Ascending aorta (tissue), 2 donors: Measurements from ENCODE around the gene RRAGD. TPM values are rescaled to one million over a fixed set of nuclear protein-coding genes. Genes with fewer than 3 reads are reported as not detected.

Experiments used
- DNase-seq, 2 donors: peaks; one replicate each; pipeline ENCODE4 v3.0.0-alpha.2; 2019; ENCODE audit warnings: low spot score in 2 of 2
- H3K27ac ChIP-seq, 2 donors: fragments of 200-600 bp; sonication (generic); one replicate each; pipeline ENCODE4 v1.5.1; 2016 to 2017; ENCODE audit warnings: mild to moderate bottlenecking in 1 of 2
- H3K27me3 ChIP-seq: fragments of 200-600 bp; sonication (generic); one replicate; pipeline ENCODE4 v1.5.1; 2017
- H3K36me3 ChIP-seq, 2 donors: fragments of 200-600 bp; sonication (generic); one replicate each; pipeline ENCODE4 v1.5.1; 2016
- H3K4me1 ChIP-seq, 2 donors: fragments of 200-600 bp; sonication (generic); one replicate each; pipeline ENCODE4 v1.5.1; 2016 to 2017; ENCODE audit warnings: mild to moderate bottlenecking in 1 of 2
- H3K4me3 ChIP-seq, 2 donors: fragments of 200-600 bp; sonication (generic); one replicate each; pipeline ENCODE4 v1.5.1; 2016 to 2017; ENCODE audit warnings: mild to moderate bottlenecking in 1 of 2
- H3K9me3 ChIP-seq, 2 donors: fragments of 200-600 bp; sonication (generic); one replicate each; pipeline ENCODE4 v1.5.1; 2016
- intact Hi-C: fragments of 100-400 bp; cut with DNase I; formaldehyde crosslinking; loops from one replicate; pipeline ENCODE4 v1.15.1; 2023
- total RNA-seq: library from RNA; depleted of rRNA; stranded (reverse); fragments of >200 nt; gene quantifications from one replicate; pipeline ENCODE4 v1.1.0, GENCODE V29; 2016
- TF ChIP-seq, protein P1 (sequence below), 3 experiments: fragments of 200-600 bp in 2 of 3; fragments of 450-650 bp in 1 of 3; sonication (generic) in 2 of 3; IDR thresholded peaks; one replicate each; pipeline ENCODE4 v1.5.1; 2016 to 2019; ENCODE audit warnings: antibody characterized with exemption in 3 of 3, mild to moderate bottlenecking in 1 of 3, moderate library complexity in 1 of 3

RRAGD gene
- total RNA-seq, 1 donor from 2014 or later: 9.2 TPM

DNA sequence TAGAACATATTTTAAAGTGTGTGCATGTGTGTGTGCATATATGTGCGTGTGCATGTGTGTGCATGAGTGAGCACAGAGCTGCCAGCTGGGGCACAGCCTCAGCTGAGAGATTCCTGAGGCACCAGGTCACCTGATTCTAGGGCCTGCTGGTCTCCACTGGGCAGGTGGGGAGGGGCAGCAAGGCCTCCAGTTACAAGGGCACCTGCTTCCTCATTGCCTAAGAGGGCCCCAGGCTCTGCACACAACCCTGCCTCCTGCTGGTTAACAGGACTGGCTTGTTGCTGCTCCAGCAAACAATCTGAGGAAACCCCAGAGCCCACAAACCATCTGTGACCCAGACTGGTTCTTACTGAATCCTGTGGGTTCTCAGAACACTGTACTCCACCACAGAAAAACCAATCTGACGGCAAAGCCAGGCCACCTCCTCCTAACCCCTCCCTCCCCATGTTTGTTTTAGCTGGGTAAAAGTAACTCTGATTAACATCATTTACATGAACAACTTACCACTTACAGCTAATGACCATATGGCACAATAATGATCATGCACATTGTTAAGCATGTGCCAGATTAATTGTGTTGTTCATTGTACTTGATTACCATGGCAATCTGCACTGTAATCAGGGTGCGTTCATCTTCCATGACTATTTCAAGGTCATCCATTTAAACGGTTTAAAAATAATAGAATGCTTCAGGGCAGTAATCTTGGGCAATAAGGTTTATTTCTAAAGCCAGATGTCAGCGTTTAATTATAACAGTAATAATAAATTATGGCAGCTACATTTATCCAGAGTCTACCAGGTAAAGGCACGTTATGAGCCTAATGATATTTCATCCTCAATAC, 36.4 kb downstream of the RRAGD start:
- intact Hi-C loops: no loop called here
- Histone ChIP-seq H3K27me3 (no peaks in the 10 kb centered on the region), H3K36me3 (no peaks in the 10 kb centered on the region), H3K4me3 (no peak overlapping the region), H3K4me1 (peaks cover 0 to 5% of the 10 kb centered on the region in 2 donors), H3K9me3 (no peaks in the 10 kb centered on the region), H3K27ac (no peak overlapping the region)
- TF ChIP-seq, protein P1, sequence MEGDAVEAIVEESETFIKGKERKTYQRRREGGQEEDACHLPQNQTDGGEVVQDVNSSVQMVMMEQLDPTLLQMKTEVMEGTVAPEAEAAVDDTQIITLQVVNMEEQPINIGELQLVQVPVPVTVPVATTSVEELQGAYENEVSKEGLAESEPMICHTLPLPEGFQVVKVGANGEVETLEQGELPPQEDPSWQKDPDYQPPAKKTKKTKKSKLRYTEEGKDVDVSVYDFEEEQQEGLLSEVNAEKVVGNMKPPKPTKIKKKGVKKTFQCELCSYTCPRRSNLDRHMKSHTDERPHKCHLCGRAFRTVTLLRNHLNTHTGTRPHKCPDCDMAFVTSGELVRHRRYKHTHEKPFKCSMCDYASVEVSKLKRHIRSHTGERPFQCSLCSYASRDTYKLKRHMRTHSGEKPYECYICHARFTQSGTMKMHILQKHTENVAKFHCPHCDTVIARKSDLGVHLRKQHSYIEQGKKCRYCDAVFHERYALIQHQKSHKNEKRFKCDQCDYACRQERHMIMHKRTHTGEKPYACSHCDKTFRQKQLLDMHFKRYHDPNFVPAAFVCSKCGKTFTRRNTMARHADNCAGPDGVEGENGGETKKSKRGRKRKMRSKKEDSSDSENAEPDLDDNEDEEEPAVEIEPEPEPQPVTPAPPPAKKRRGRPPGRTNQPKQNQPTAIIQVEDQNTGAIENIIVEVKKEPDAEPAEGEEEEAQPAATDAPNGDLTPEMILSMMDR (IDR thresholded peaks at IDR 0.05): no peak
- DNase-seq: no peak

DNA sequence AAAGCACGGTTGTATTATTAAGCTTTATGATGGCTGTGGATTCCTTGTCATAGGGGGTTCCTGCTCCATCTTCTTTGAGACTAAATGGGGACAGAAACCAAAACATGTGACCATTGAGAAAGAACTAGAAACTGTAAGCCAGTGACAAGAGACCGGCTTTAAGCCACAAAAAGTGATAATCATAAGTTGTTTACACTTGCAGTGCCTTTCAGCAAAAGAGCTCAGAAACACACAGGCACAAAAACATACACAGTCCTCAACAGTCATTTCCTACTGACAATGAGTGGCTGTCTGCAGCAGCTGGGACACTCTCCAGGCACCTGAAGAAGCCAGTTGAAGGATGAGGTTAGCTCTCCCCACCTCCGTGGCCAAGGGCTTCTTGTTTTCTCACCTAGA, 39.6 kb downstream of the RRAGD start:
- no peak overlapping the region for H3K27ac ChIP-seq

DNA sequence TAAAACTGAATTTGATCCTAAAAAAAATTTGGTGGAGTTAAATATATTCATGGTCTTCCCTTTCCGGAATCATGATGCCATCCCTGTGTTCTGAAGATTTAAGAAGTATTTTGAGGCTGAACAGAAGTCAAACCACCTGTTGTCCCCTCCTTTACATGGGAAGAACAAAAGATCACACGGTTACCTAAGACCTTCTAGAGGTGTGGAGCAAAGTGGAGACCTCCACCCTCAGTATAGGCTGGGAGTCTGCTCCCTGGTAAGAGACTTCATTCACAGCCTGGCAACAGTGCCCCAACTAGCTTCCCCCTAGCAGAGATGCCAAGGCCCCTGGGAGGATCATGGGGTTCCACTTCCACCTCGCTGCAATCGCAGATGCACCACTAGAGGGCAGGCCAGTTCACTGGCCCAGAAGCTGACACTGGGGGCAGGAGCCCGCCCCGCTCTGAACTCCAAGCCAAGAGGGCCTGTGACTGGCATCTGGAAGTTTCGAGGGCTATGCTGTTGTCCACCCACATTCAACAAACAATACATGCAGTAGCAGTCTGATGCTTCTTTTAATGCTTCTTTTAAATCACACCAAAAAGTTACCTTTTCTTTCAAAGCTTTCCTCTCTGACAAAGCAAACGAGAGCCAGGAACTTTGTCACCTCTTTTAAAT, 40.1 kb downstream of the RRAGD start:
- peak; percentile 18 to 86 for DNase-seq

More for the DNA sequence above, 39.6 kb downstream of the RRAGD start:
- no peaks in the 10 kb centered on the region for H3K9me3 ChIP-seq
- DNase-seq: no peak
- intact Hi-C loops: loop anchor here (2.0 to 5.0 kb wide), 4 partner anchors 38 to 390 kb away; no protein-coding TSS in a partner anchor
- H3K27me3 ChIP-seq: no peaks in the 10 kb centered on the region
- no peak overlapping the region for H3K4me3 ChIP-seq
- TF ChIP-seq, protein P1 (IDR thresholded peaks at IDR 0.05): no peak
- H3K36me3 ChIP-seq: no peaks in the 10 kb centered on the region
- peaks cover 0 to 5% of the 10 kb centered on the region in 2 donors for H3K4me1 ChIP-seq

DNA sequence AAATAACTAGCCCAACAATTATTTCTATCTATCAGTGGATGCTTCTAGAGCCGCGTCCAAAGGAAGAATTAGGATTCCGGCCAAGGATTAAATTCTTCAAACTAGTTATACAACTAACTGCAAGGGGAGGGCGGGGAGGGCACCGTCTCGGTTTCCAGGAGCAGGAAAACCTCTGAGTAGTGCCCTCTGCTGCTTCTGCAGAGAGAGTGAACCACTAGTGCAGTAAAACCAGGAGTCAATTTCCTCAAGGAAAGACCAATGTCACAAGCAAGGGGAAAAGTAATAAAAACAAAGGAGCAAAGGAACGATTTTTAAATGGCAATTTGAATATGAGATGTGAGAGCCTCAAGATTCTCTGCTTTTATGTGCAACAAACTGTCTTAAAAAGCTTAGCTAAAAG, 43.1 kb downstream of the RRAGD start:
- Histone ChIP-seq H3K27ac (no peak overlapping the region), H3K9me3 (no peaks in the 10 kb centered on the region), H3K4me1 (peaks cover 0 to 5% of the 10 kb centered on the region in 2 donors), H3K27me3 (no peaks in the 10 kb centered on the region), H3K36me3 (no peaks in the 10 kb centered on the region), H3K4me3 (no peak overlapping the region)
- intact Hi-C loops: loop anchor here (5.0 kb wide), 2 partner anchors 57 to 268 kb away; partner anchors contain the start of gene LYRM2
- TF ChIP-seq, protein P1 (IDR thresholded peaks at IDR 0.05): peak; percentile 37 to 63 (median 57)
- peak in 1 of 2 donors; percentile 68 for DNase-seq

More for the DNA sequence above, 40.1 kb downstream of the RRAGD start:
- Histone ChIP-seq H3K9me3 (no peaks in the 10 kb centered on the region), H3K27ac (no peak overlapping the region), H3K4me3 (no peak overlapping the region), H3K27me3 (no peaks in the 10 kb centered on the region), H3K4me1 (peaks cover 0 to 5% of the 10 kb centered on the region in 2 donors), H3K36me3 (no peaks in the 10 kb centered on the region)
- intact Hi-C loops: loop anchor here (2.0 to 5.0 kb wide), 4 partner anchors 39 to 390 kb away; no protein-coding TSS in a partner anchor
- TF ChIP-seq, protein P1 (IDR thresholded peaks at IDR 0.05): peak; percentile 82 to 91 (median 82)

DNA sequence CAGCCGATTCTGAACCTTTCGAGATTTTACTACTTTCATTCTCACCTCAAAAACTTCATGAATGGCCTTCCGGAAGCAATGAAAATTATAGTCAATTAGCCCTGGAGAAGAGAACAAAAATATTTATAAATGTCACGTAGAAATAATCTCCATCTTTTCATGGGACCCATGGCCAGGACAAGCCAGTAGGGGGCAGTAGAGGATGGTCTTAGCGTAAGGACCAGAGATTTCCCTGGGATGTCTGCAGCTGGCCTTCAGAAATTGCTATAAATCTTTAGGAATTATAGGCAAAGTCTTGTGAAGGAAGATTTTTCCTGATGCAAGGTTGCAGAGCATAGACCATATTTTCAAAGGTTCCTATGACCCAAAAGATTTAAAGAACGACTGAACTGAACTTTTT, 44.0 kb downstream of the RRAGD start:
- H3K27ac ChIP-seq: no peak overlapping the region

More for the DNA sequence above, 44.0 kb downstream of the RRAGD start:
- TF ChIP-seq, protein P1 (IDR thresholded peaks at IDR 0.05): peak; percentile 56 to 74 (median 74)
- peaks cover 0 to 5% of the 10 kb centered on the region in 2 donors for H3K4me1 ChIP-seq
- H3K36me3 ChIP-seq: no peaks in the 10 kb centered on the region
- no peaks in the 10 kb centered on the region for H3K9me3 ChIP-seq
- no peaks in the 10 kb centered on the region for H3K27me3 ChIP-seq
- peak in 1 of 2 donors; percentile 78 for DNase-seq
- H3K4me3 ChIP-seq: no peak overlapping the region
- intact Hi-C loops: loop anchor here (5.0 kb wide), 2 partner anchors 56 to 269 kb away; partner anchors contain the start of gene LYRM2
